ENCODE data around the gene EPB41L5.

- TF ChIP-seq ZNF274 (IDR thresholded peaks at IDR 0.05; ENCODE audit: insufficient read depth, insufficient read length) (no peak), POLR2A (IDR thresholded peaks at IDR 0.05; ENCODE audit: low read depth, low read length) (no peak), CTCF (IDR thresholded peaks at IDR 0.05 in 2 of 3, conservative IDR thresholded peaks at IDR 0.05 in 1 of 3; ENCODE audit: control insufficient read depth in 2 of 3, extremely low read depth in 1 of 3, insufficient read depth in 1 of 3, low read depth in 3 of 3, low read length in 3 of 3) (no peak), E2F4 (IDR thresholded peaks at IDR 0.05; ENCODE audit: low read depth, low read length) (no peak)
Observed at GRCh38 chr2:120132190-120132589, 119.3 kb downstream of the EPB41L5 start.

Data from GM12878 (cell line).